Measurements from ENCODE around the gene MED25.

- TF ChIP-seq CTCF (conservative IDR thresholded peaks at IDR 0.05 in 1 of 2, IDR thresholded peaks at IDR 0.05 in 1 of 2; ENCODE audit: low read depth in 1 of 2, low read length in 2 of 2) (no peak), EZH2 (IDR thresholded peaks at IDR 0.05; ENCODE audit: low read length, missing control alignments) (no peak)
These were observed 42.4 kb downstream of the MED25 start for GRCh38 chr19:49860336-49861102.

Data from fibroblast of lung (primary cell).